SKM-1 treated with dmso at 0.1 percent for 144 hours (cell line): ENCODE measurements around the gene HTT-AS.

Experiments used
- DNase-seq: peaks from one replicate; lab custom pipeline; 2025; ENCODE audit not compliant: unreplicated experiment; lab: John Stamatoyannopoulos, UW

The HTT-AS gene

GRCh38 chr4:3031357-3032082 lies 42.8 kb downstream of the HTT-AS start:
- DNase-seq, result no peak

GRCh38 chr4:3030566-3031356 lies 43.6 kb downstream of the HTT-AS start:
- DNase-seq, result no peak

- no peak for DNase-seq
Observed at GRCh38 chr4:3029464-3029863, 44.9 kb downstream of the HTT-AS start.

GRCh38 chr4:3026540-3026939 lies 47.8 kb downstream of the HTT-AS start:
- no peak for DNase-seq

- no peak for DNase-seq
Observed at GRCh38 chr4:3025881-3026280, 48.5 kb downstream of the HTT-AS start.

- DNase-seq, result no peak
Observed at GRCh38 chr4:3022651-3023050, 51.7 kb downstream of the HTT-AS start.

- no peak for DNase-seq
Observed at GRCh38 chr4:3022112-3022511, 52.2 kb downstream of the HTT-AS start.

GRCh38 chr4:3021627-3022026 lies 52.7 kb downstream of the HTT-AS start:
- no peak for DNase-seq

- no peak for DNase-seq
Observed at GRCh38 chr4:3021127-3021526, 53.2 kb downstream of the HTT-AS start.

- no peak for DNase-seq
Observed at GRCh38 chr4:3019145-3019846, 55.0 kb downstream of the HTT-AS start.

GRCh38 chr4:3017504-3017903 lies 56.8 kb downstream of the HTT-AS start:
- DNase-seq, result no peak

- no peak for DNase-seq
Observed at GRCh38 chr4:3016961-3017360, 57.4 kb downstream of the HTT-AS start.

GRCh38 chr4:3013839-3014350 lies 60.4 kb downstream of the HTT-AS start:
- DNase-seq, result no peak
